ENCODE results near the gene ARHGDIA.

DNA sequence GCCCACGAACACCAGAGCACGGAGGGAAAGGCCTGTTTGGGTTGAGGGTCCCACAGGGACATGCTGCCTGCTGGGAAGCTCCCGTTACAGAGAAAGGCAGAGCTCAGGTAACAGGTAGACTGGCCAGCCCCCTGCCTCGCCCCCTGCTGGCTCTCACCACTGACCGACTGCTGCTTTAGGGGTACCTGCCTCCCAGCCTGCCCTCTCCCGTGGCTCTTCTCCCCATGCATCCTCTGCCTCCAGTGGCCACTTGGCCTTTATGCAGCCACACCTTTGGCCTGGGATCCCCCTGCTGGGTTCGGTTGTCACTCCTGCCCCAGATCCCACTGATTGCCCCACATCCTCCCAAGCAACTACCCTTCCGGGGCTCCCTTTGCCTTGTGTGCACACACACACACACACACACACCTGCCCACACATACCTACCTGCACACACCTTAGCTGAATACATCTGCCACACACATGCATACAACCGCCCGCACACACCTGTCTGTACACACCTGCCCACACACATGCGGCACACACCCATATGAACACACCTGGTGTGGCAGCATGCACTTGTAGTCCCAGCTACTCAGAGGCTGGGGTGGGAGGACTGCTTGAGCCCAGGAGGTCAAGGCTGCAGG is 45.2 kb downstream of the ARHGDIA start:
- TF ChIP-seq, protein P1, sequence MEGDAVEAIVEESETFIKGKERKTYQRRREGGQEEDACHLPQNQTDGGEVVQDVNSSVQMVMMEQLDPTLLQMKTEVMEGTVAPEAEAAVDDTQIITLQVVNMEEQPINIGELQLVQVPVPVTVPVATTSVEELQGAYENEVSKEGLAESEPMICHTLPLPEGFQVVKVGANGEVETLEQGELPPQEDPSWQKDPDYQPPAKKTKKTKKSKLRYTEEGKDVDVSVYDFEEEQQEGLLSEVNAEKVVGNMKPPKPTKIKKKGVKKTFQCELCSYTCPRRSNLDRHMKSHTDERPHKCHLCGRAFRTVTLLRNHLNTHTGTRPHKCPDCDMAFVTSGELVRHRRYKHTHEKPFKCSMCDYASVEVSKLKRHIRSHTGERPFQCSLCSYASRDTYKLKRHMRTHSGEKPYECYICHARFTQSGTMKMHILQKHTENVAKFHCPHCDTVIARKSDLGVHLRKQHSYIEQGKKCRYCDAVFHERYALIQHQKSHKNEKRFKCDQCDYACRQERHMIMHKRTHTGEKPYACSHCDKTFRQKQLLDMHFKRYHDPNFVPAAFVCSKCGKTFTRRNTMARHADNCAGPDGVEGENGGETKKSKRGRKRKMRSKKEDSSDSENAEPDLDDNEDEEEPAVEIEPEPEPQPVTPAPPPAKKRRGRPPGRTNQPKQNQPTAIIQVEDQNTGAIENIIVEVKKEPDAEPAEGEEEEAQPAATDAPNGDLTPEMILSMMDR (conservative IDR thresholded peaks at IDR 0.05; ENCODE audit: low read depth, low read length): peak; percentile 32; the same call in 1 of the 2 replicates
- TF ChIP-seq EZH2 (IDR thresholded peaks at IDR 0.05; ENCODE audit: low read length, unreplicated experiment): no peak
- no peak for TF ChIP-seq EZH2phosphoT487 (IDR thresholded peaks at IDR 0.05; ENCODE audit: borderline replicate concordance, low read length)

Measured in PC-3 (cell line).